H9 (cell line): Measurements from ENCODE around the gene MEN1. TPM values are rescaled to one million over a fixed set of nuclear protein-coding genes. Genes with fewer than 3 reads are reported as not detected.

Experiments
- DNase-seq: peaks from one replicate; pipeline ENCODE4 v3.0.0-alpha.2; 2017
- H2AFZ ChIP-seq: one replicate; pipeline ENCODE4 v1.6.1; 2013; ENCODE audit warnings: mild to moderate bottlenecking, low read length, control low read depth, moderate library complexity
- H2AK5ac ChIP-seq: 2 replicates; pipeline ENCODE4 v1.6.1; 2013; ENCODE audit warnings: low read length, control low read depth, mixed read lengths; ENCODE audit not compliant: insufficient read length
- H2BK120ac ChIP-seq: one replicate; pipeline ENCODE4 v1.6.1; 2013; ENCODE audit warnings: low read depth, mild to moderate bottlenecking, low read length, control low read depth, inconsistent platforms; ENCODE audit not compliant: poor library complexity, severe bottlenecking
- H2BK12ac ChIP-seq: 2 replicates; pipeline ENCODE4 v1.6.1; 2013; ENCODE audit warnings: low read length, control low read depth, mixed read lengths, low read depth; ENCODE audit not compliant: insufficient read length
- H2BK15ac ChIP-seq: 2 replicates; pipeline ENCODE4 v1.6.1; 2013; ENCODE audit warnings: low read depth, low read length, control low read depth
- H2BK20ac ChIP-seq: one replicate; pipeline ENCODE4 v1.6.1; 2013; ENCODE audit warnings: low read depth, mild to moderate bottlenecking, low read length, control low read depth, inconsistent platforms; ENCODE audit not compliant: poor library complexity, severe bottlenecking
- H2BK5ac ChIP-seq: 2 replicates; pipeline ENCODE4 v1.6.1; 2013; ENCODE audit warnings: low read length, control low read depth, mixed read lengths; ENCODE audit not compliant: insufficient read length
- H3K14ac ChIP-seq: 2 replicates; pipeline ENCODE4 v1.6.1; 2013; ENCODE audit warnings: low read length, control low read depth; ENCODE audit not compliant: insufficient read depth
- H3K18ac ChIP-seq: 2 replicates; pipeline ENCODE4 v1.6.1; 2013; ENCODE audit warnings: low read depth, mild to moderate bottlenecking, mixed read lengths, low read length, control low read depth; ENCODE audit not compliant: insufficient read length
- H3K23ac ChIP-seq: 2 replicates; pipeline ENCODE4 v1.6.1; 2013; ENCODE audit warnings: low read length, control low read depth, mixed read lengths, low read depth; ENCODE audit not compliant: insufficient read length
- H3K23me2 ChIP-seq: 2 replicates; pipeline ENCODE4 v1.6.1; 2013; ENCODE audit warnings: low read depth, mild to moderate bottlenecking, mixed read lengths, low read length, control low read depth; ENCODE audit not compliant: insufficient read length, poor library complexity, severe bottlenecking
- H3K27ac ChIP-seq: 2 replicates; pipeline ENCODE4 v1.5.1; 2013; ENCODE audit warnings: low read length, control low read depth, mixed read lengths, low read depth; ENCODE audit not compliant: insufficient read length
- H3K27me3 ChIP-seq: 2 replicates; pipeline ENCODE4 v1.6.1; 2013; ENCODE audit warnings: low read length, control low read depth, inconsistent platforms; ENCODE audit not compliant: insufficient read depth
- H3K4ac ChIP-seq: 2 replicates; pipeline ENCODE4 v1.6.1; 2013; ENCODE audit warnings: low read depth, mild to moderate bottlenecking, control low read depth, inconsistent platforms, low read length, moderate library complexity
- H3K4me1 ChIP-seq: 2 replicates; pipeline ENCODE4 v1.6.1; 2013; ENCODE audit warnings: low read length, control low read depth, inconsistent platforms; ENCODE audit not compliant: insufficient read depth
- H3K4me2 ChIP-seq: 2 replicates; pipeline ENCODE4 v1.6.1; 2013; ENCODE audit warnings: low read length, control low read depth, mixed read lengths; ENCODE audit not compliant: insufficient read length, insufficient read depth
- H3K56ac ChIP-seq: 2 replicates; pipeline ENCODE4 v1.6.1; 2013; ENCODE audit warnings: low read depth, mild to moderate bottlenecking, mixed read lengths, low read length, control low read depth; ENCODE audit not compliant: insufficient read length
- H3K79me1 ChIP-seq: 2 replicates; pipeline ENCODE4 v1.6.1; 2013; ENCODE audit warnings: low read depth, mild to moderate bottlenecking, moderate library complexity, low read length, control low read depth, inconsistent platforms; ENCODE audit not compliant: insufficient read depth, poor library complexity, severe bottlenecking
- H3K79me2 ChIP-seq: 2 replicates; pipeline ENCODE4 v1.6.1; 2013; ENCODE audit warnings: low read length, control low read depth, inconsistent platforms; ENCODE audit not compliant: insufficient read depth
- H3K9ac ChIP-seq: 2 replicates; pipeline ENCODE4 v1.6.1; 2013; ENCODE audit warnings: low read length, control low read depth, mixed read lengths; ENCODE audit not compliant: insufficient read length; ENCODE audit errors: extremely low read depth
- H3K9me3 ChIP-seq: one replicate; pipeline ENCODE4 v1.6.1; 2013; ENCODE audit warnings: low read depth, low read length, inconsistent platforms; ENCODE audit not compliant: control insufficient read depth
- H3T11ph ChIP-seq: one replicate; pipeline ENCODE4 v1.6.1; 2013; ENCODE audit warnings: mild to moderate bottlenecking, low read length, control low read depth, inconsistent platforms
- H4K20me1 ChIP-seq: one replicate; pipeline ENCODE4 v1.6.1; 2013; ENCODE audit not compliant: control insufficient read depth, insufficient read length, insufficient read depth
- H4K5ac ChIP-seq: 2 replicates; pipeline ENCODE4 v1.6.1; 2013; ENCODE audit warnings: low read depth, mild to moderate bottlenecking, mixed read lengths, low read length, control low read depth; ENCODE audit not compliant: insufficient read length
- H4K8ac ChIP-seq: replicated peaks from 2 replicates; pipeline ENCODE4 v1.6.1; 2013; ENCODE audit warnings: low read length, control low read depth, mixed read lengths, low read depth; ENCODE audit not compliant: insufficient read length
- H4K91ac ChIP-seq: 2 replicates; pipeline ENCODE4 v1.6.1; 2013; ENCODE audit warnings: low read depth, mild to moderate bottlenecking, moderate library complexity, mixed read lengths, low read length, control low read depth; ENCODE audit not compliant: insufficient read length
- H3K27ac Mint-ChIP-seq, 3 experiments: 2 replicates in 2 of 3; 3 replicates in 1 of 3; pipeline ENCODE4 v1.8.0; 2020 to 2021; ENCODE audit warnings: mixed read lengths in 3 of 3, mild to moderate bottlenecking in 1 of 3, moderate library complexity in 1 of 3
- H3K27me3 Mint-ChIP-seq: 2 replicates; pipeline ENCODE4 v1.8.0; 2021; ENCODE audit warnings: low read depth, mild to moderate bottlenecking, moderate library complexity, mixed read lengths
- H3K36me3 Mint-ChIP-seq, 3 experiments: 2 replicates in 2 of 3; 3 replicates in 1 of 3; pipeline ENCODE4 v1.8.0; 2020 to 2021; ENCODE audit warnings: low read depth in 3 of 3, mixed read lengths in 3 of 3; ENCODE audit not compliant: insufficient read depth in 1 of 3
- H3K4me1 Mint-ChIP-seq, 2 experiments: 2 replicates each; pipeline ENCODE4 v1.8.0; 2020; ENCODE audit warnings: mixed read lengths in 2 of 2
- H3K4me3 Mint-ChIP-seq, 2 experiments: 2 replicates in 1 of 2; 3 replicates in 1 of 2; pipeline ENCODE4 v1.8.0; 2020 to 2021; ENCODE audit warnings: mild to moderate bottlenecking in 2 of 2, mixed read lengths in 2 of 2, moderate library complexity in 1 of 2
- H3K9me3 Mint-ChIP-seq, 2 experiments: 2 replicates in 1 of 2; 3 replicates in 1 of 2; pipeline ENCODE4 v1.8.0; 2020; ENCODE audit warnings: mild to moderate bottlenecking in 2 of 2, mixed read lengths in 2 of 2, moderate library complexity in 1 of 2
- CTCF ChIP-seq: fragments of 200-600 bp; sonication (generic); conservative IDR thresholded peaks from 3 replicates; pipeline ENCODE4 v1.8.0; 2021; ENCODE audit warnings: antibody characterized with exemption, mild to moderate bottlenecking
- WGBS: extraction: QIAGEN DNeasy Blood & Tissue Kit; methylation state at CpG from one replicate; pipeline ENCODE4 v1.1.7; 2013; ENCODE audit warnings: missing lambda C conversion rate, low lambda C conversion rate, mixed read lengths; ENCODE audit not compliant: insufficient read length; ENCODE audit errors: extremely low coverage; 5-methylcytosine and 5-hydroxymethylcytosine counted together
- total RNA-seq: library from RNA; stranded (reverse); gene quantifications from 2 replicates; pipeline ENCODE4 v1.2.1, GENCODE V29; 2021

MEN1 gene
- total RNA-seq, 1 experiment from 2014 or later, result 49.9 TPM

GRCh38 chr11:64794526-64794925, 15.8 kb downstream of the MEN1 start:
- H2BK5ac ChIP-seq, result no peak overlapping the region
- no peaks in the 10 kb centered on the region for H3K4me1 ChIP-seq
- H3K27ac ChIP-seq, result no peak overlapping the region
- no peak overlapping the region for H3K23ac ChIP-seq
- H3K56ac ChIP-seq, result no peak overlapping the region
- H2BK12ac ChIP-seq, result no peak overlapping the region
- H2BK15ac ChIP-seq, result no peak overlapping the region
- H4K5ac ChIP-seq, result no peak overlapping the region
- H3K79me1 ChIP-seq, result no peaks in the 10 kb centered on the region
- H3K4me3 Mint-ChIP-seq, result no peak overlapping the region
- no peaks in the 10 kb centered on the region for H3K23me2 ChIP-seq
- DNase-seq, result no peak
- H3K9ac ChIP-seq, result no peak overlapping the region
- H4K8ac ChIP-seq, result no peak overlapping the region
- no peak overlapping the region for H3T11ph ChIP-seq
- peak overlapping the region in 2 of 3 experiments; percentile 15 to 89; a peak in 3 of 7 replicates for H3K27ac Mint-ChIP-seq
- WGBS, result no CpG with 5 or more reads among the region's 10 CpGs
- H3K27me3 Mint-ChIP-seq, result no peaks in the 10 kb centered on the region
- no peak overlapping the region for H3K4ac ChIP-seq
- H3K4me1 Mint-ChIP-seq, result no peaks in the 10 kb centered on the region
- no peak overlapping the region for H3K18ac ChIP-seq
- no peaks in the 10 kb centered on the region for H3K9me3 Mint-ChIP-seq
- H2BK20ac ChIP-seq, result no peak overlapping the region
- no peak overlapping the region for H4K91ac ChIP-seq
- H2BK120ac ChIP-seq, result no peak overlapping the region
- H2AFZ ChIP-seq, result no peak overlapping the region
- H3K79me2 ChIP-seq, result no peaks in the 10 kb centered on the region
- TF ChIP-seq CTCF, result no peak
- H3K4me2 ChIP-seq, result no peak overlapping the region
- H3K27me3 ChIP-seq, result no peaks in the 10 kb centered on the region
- H4K20me1 ChIP-seq, result no peaks in the 10 kb centered on the region
- H2AK5ac ChIP-seq, result no peak overlapping the region
- H3K36me3 Mint-ChIP-seq, result peaks cover 0 to 20% (median 11%) of the 10 kb centered on the region in 3 experiments; a peak in 5 of 7 replicates
- H3K14ac ChIP-seq, result no peak overlapping the region
- H3K9me3 ChIP-seq, result no peaks in the 10 kb centered on the region
